Lung (tissue), 12 donors: ENCODE measurements around the gene MEST. TPM values are rescaled to one million over a fixed set of nuclear protein-coding genes. Genes with fewer than 3 reads are reported as not detected.

Source experiments
- ATAC-seq: fragments of 200-7000 bp; cut with Tn5 transposase; one replicate; pipeline ENCODE4 v1.9.1; 2020; ENCODE audit warnings: moderate number of reproducible peaks; ENCODE audit not compliant: insufficient read depth, low FRiP score
- DNase-seq, 3 donors: peaks; one replicate each; pipeline ENCODE4 v3.0.0-alpha.2; 2013 to 2017
- H3K27ac ChIP-seq, 2 donors: one replicate each; pipeline ENCODE4 v1.5.1; 2013; ENCODE audit warnings: mild to moderate bottlenecking in 2 of 2, moderate library complexity in 2 of 2, control low read depth in 1 of 2, inconsistent platforms in 1 of 2, low read depth in 1 of 2, low read length in 1 of 2
- H3K27me3 ChIP-seq, 3 donors: one replicate each; pipeline ENCODE4 v1.5.1; 2013; ENCODE audit warnings: low read length in 2 of 3; ENCODE audit not compliant: control insufficient read depth in 3 of 3, insufficient read depth in 3 of 3
- H3K36me3 ChIP-seq, 4 donors: one replicate each; pipeline ENCODE4 v1.5.1; 2013; ENCODE audit warnings: low read length in 4 of 4, mild to moderate bottlenecking in 1 of 4, moderate library complexity in 1 of 4; ENCODE audit not compliant: control insufficient read depth in 4 of 4, insufficient read depth in 4 of 4
- H3K4me1 ChIP-seq, 5 donors: one replicate each; pipeline ENCODE4 v1.5.1; 2013; ENCODE audit warnings: low read length in 5 of 5, mild to moderate bottlenecking in 2 of 5, moderate library complexity in 1 of 5; ENCODE audit not compliant: control insufficient read depth in 5 of 5, insufficient read depth in 5 of 5
- H3K4me3 ChIP-seq: one replicate; pipeline ENCODE4 v1.5.1; 2013; ENCODE audit warnings: mild to moderate bottlenecking, control low read depth, moderate library complexity
- H3K9ac ChIP-seq, 2 donors: one replicate each; pipeline ENCODE4 v1.5.1; 2013; ENCODE audit warnings: low read length in 2 of 2, control low read depth in 1 of 2; ENCODE audit not compliant: insufficient read depth in 1 of 2
- H3K9me3 ChIP-seq, 4 donors: one replicate each; pipeline ENCODE4 v1.5.1; 2013; ENCODE audit warnings: low read length in 3 of 4, mild to moderate bottlenecking in 1 of 4, moderate library complexity in 1 of 4; ENCODE audit not compliant: control insufficient read depth in 4 of 4, insufficient read depth in 3 of 4
- WGBS, 2 donors: extraction: QIAGEN DNeasy Blood & Tissue Kit; methylation state at CpG; one replicate each; pipeline ENCODE4 v1.1.7; 2013; 5-methylcytosine and 5-hydroxymethylcytosine counted together
- polyA plus RNA-seq, 2 donors: library from polyadenylated mRNA; stranded (reverse); fragments of 200-250 nt; gene quantifications; one replicate each; pipeline ENCODE4 v1.2.1, GENCODE V29; 2013
- total RNA-seq, 2 donors: library from RNA; depleted of rRNA in 1 of 2; stranded (reverse); fragments of >200 nt in 1 of 2; gene quantifications; one replicate each; pipeline ENCODE4 v1.2.1, GENCODE V29; 2014 to 2021
- TF ChIP-seq, protein P1 (sequence below): IDR thresholded peaks from 2 replicates; pipeline ENCODE4 v1.5.1; 2012; ENCODE audit warnings: mild to moderate bottlenecking; ENCODE audit errors: control extremely low read depth, extremely low read depth
- donor health status: control.
- donor health status: control.
- donor health status: Bipolar disorder and iron deficiency.
- donor health status: healthy.
- donor health status: DM: yes; HTN: yes; CAD: no.

The MEST gene
- total and polyA plus RNA-seq, 4 donors: 22.3 to 195 (median 69.5) TPM

DNA sequence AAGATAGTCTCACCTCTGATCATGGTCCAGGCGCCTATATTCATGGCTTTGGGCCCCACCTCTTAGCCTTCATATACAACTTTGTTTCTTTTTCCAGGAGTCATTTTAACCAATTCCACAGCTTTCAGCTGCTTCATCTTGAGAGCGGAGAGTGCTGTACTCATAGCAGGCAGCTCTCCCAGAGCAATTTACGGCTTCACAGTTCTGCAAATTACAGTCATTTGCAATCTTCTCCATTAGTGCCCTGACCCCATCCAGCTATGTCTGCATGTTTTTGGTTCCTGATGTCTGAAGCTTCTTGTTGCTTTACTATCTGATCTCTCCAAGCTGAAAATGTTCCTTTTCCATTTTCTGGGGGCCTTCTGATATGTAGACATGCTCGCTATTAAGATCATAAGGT lies 18.0 kb upstream of the MEST start:
- TF ChIP-seq, protein P1, sequence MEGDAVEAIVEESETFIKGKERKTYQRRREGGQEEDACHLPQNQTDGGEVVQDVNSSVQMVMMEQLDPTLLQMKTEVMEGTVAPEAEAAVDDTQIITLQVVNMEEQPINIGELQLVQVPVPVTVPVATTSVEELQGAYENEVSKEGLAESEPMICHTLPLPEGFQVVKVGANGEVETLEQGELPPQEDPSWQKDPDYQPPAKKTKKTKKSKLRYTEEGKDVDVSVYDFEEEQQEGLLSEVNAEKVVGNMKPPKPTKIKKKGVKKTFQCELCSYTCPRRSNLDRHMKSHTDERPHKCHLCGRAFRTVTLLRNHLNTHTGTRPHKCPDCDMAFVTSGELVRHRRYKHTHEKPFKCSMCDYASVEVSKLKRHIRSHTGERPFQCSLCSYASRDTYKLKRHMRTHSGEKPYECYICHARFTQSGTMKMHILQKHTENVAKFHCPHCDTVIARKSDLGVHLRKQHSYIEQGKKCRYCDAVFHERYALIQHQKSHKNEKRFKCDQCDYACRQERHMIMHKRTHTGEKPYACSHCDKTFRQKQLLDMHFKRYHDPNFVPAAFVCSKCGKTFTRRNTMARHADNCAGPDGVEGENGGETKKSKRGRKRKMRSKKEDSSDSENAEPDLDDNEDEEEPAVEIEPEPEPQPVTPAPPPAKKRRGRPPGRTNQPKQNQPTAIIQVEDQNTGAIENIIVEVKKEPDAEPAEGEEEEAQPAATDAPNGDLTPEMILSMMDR: no peak
- ATAC-seq: no peak
- H3K36me3 ChIP-seq: no peaks in the 10 kb centered on the region
- no peaks in the 10 kb centered on the region for H3K4me1 ChIP-seq
- H3K4me3 ChIP-seq: no peak overlapping the region
- DNase-seq: no peak
- H3K9me3 ChIP-seq: peaks cover 0 to 7% (median 3%) of the 10 kb centered on the region in 4 donors
- WGBS, 2 donors: 61 to 77% methylated on average over 4 of the region's 4 CpGs
- no peak overlapping the region for H3K27ac ChIP-seq
- H3K27me3 ChIP-seq: no peaks in the 10 kb centered on the region
- H3K9ac ChIP-seq: no peak overlapping the region

DNA sequence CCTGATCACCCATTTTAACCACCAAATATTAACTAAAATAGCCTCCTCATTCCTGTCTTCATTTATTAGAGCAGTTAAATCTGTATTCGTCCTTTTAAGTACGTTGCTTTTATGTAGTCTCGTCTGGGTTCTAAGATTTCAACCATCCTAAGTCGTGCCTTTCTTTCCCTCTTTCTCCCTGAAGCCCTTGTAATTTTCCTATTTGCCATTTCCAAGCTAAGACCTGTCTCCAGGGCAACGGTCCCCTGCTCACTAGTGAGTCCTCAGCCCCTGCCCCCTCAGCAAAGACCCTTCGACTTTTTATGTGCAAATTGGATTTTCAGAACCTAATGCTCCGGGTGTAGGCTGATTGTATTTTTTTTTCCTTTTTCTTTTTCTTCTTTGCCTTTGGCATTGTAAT lies 16.1 kb upstream of the MEST start:
- 74 to 81% methylated on average over 7 of the region's 7 CpGs for WGBS, 2 donors
- Histone ChIP-seq H3K9ac (no peak overlapping the region), H3K27me3 (no peaks in the 10 kb centered on the region), H3K4me3 (no peak overlapping the region), H3K9me3 (peaks cover 0 to 7% (median 3%) of the 10 kb centered on the region in 4 donors), H3K27ac (no peak overlapping the region), H3K4me1 (no peaks in the 10 kb centered on the region), H3K36me3 (no peaks in the 10 kb centered on the region)
- ATAC-seq (no peak), DNase-seq (no peak)
- TF ChIP-seq, protein P1: no peak

DNA sequence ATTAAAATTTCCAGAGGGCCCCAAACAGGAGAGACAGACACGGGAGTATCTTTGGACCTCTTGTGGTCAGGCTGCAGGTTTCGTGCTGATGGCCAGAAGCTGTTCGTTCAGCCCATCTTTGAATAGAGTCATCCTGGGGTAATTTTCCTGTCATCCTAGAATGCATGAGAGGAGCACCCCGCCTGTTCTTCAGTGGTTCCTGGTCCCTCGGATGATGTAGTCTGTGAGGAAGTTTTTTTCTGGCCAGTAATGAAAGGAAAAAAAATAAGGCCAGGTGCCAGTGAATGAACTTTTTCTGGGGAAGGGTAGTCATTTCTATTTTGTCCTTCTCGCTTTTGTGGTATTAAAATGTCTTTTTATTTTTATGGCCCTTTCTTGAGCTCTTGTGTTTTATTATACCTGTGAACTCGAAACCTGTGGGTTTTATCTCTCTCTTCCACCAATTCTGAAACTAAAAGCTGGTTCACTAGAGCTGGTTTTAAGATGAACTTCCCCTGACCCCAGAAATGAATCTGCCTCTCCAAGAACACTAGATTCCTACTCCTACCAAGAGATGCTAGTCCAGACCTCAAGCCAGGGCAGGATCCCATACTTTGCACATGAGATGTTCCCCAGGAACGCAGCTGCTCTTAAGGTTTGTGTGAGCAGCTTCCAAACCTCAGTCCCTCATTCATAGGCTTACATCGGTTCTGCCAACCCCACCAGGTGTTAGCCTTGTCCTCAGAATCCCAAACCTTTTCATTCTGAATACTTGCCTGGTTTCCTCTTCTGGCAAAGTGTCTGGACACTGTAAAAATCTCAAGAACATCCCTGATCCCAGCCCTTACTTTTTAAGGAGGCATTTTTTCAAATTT lies 15.4 kb upstream of the MEST start:
- DNase-seq (no peak), ATAC-seq (no peak)
- Histone ChIP-seq H3K27ac (no peak overlapping the region), H3K9me3 (peaks cover 0 to 7% (median 3%) of the 10 kb centered on the region in 4 donors), H3K9ac (no peak overlapping the region), H3K36me3 (no peaks in the 10 kb centered on the region), H3K4me1 (no peaks in the 10 kb centered on the region), H3K27me3 (no peaks in the 10 kb centered on the region), H3K4me3 (no peak overlapping the region)
- WGBS, 2 donors: 72 to 75% methylated on average over 9 of the region's 9 CpGs
- TF ChIP-seq, protein P1: no peak

DNA sequence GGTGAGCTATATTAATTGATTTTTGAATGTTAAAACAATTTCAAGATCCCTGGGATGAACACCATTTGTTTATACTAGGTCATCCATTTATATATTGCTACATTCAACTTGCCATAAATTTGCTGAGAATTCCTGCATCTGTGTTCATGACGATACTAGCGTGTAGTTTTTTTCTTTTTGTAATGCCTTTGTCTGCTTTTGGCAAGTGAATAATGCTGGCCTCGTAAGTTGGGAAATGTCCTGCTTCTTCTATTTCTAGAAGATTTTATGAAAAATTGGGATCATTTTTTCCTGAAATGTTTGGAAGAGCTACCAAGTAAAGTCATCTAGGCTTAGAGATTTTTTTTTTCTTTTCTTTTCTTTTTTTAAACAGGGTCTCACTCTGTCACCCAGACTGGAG lies 12.9 kb upstream of the MEST start:
- DNase-seq (no peak), ATAC-seq (no peak)
- Histone ChIP-seq H3K4me3 (no peak overlapping the region), H3K36me3 (no peaks in the 10 kb centered on the region), H3K4me1 (no peaks in the 10 kb centered on the region), H3K9ac (no peak overlapping the region), H3K27me3 (no peaks in the 10 kb centered on the region), H3K9me3 (peaks cover 0 to 7% (median 3%) of the 10 kb centered on the region in 4 donors), H3K27ac (no peak overlapping the region)
- WGBS, 2 donors: 87 to 92% methylated on average over 3 of the region's 3 CpGs
- TF ChIP-seq, protein P1: no peak
